Sigmoid colon (tissue), 7 donors: ENCODE results near the gene LDLRAD4. TPM values are rescaled to one million over a fixed set of nuclear protein-coding genes. Genes with fewer than 3 reads are reported as not detected.
"Not testable (repeated sequence)": the region's sequence is repeated elsewhere in the genome, so short reads cannot be mapped to it uniquely, and the experiment has no call there.

Experiments
- DNase-seq: peaks from one replicate; pipeline ENCODE4 v3.0.0-alpha.2; 2019
- H3K27ac ChIP-seq, 4 donors: fragments of 200-600 bp; sonication (generic); one replicate each; pipeline ENCODE4 v1.5.1; 2016 to 2019; ENCODE audit warnings: mild to moderate bottlenecking in 1 of 4
- H3K27me3 ChIP-seq, 3 donors: fragments of 200-600 bp; sonication (generic); one replicate each; pipeline ENCODE4 v1.5.1; 2019; ENCODE audit warnings: mild to moderate bottlenecking in 1 of 3
- H3K36me3 ChIP-seq, 4 donors: fragments of 200-600 bp; sonication (generic); one replicate each; pipeline ENCODE4 v1.5.1; 2016 to 2019
- H3K4me1 ChIP-seq, 4 donors: fragments of 200-600 bp; sonication (generic); one replicate each; pipeline ENCODE4 v1.5.1; 2017 to 2019
- H3K4me3 ChIP-seq, 4 donors: fragments of 200-600 bp; sonication (generic); one replicate each; pipeline ENCODE4 v1.5.1; 2017 to 2019; ENCODE audit warnings: mild to moderate bottlenecking in 2 of 4, moderate library complexity in 1 of 4
- H3K9me3 ChIP-seq, 4 donors: fragments of 200-600 bp in 3 of 4; sonication (generic) in 3 of 4; one replicate each; pipeline versions ENCODE4 v1.5.1 to v1.6.1; 2013 to 2019
- CTCF ChIP-seq, 4 experiments: fragments of 450-650 bp in 3 of 4; fragments of 200-600 bp in 1 of 4; IDR thresholded peaks; one replicate each; pipeline ENCODE4 v1.5.1; 2016 to 2019; ENCODE audit warnings: antibody characterized with exemption in 4 of 4, mild to moderate bottlenecking in 3 of 4, moderate library complexity in 2 of 4
- EP300 ChIP-seq, 4 donors: sonication (generic); formaldehyde crosslinking; IDR thresholded peaks; one replicate each; pipeline ENCODE4 v1.6.1; 2017; ENCODE audit warnings: antibody characterized with exemption in 4 of 4
- POLR2A ChIP-seq, 2 donors: fragments of 450-650 bp; IDR thresholded peaks; one replicate each; pipeline ENCODE4 v1.6.1; 2016; ENCODE audit warnings: antibody characterized with exemption in 2 of 2, mild to moderate bottlenecking in 2 of 2, moderate library complexity in 2 of 2
- POLR2AphosphoS5 ChIP-seq, 4 donors: sonication (generic); formaldehyde crosslinking; IDR thresholded peaks; one replicate each; pipeline ENCODE4 v1.6.1; 2017; ENCODE audit warnings: antibody characterized with exemption in 4 of 4
- WGBS, 2 donors: extraction: QIAGEN DNeasy Blood & Tissue Kit; methylation state at CpG; one replicate each; pipeline ENCODE4 v1.1.7; 2013; 5-methylcytosine and 5-hydroxymethylcytosine counted together
- intact Hi-C: fragments of 100-400 bp; cut with DNase I; formaldehyde crosslinking; loops from one replicate; pipeline ENCODE4 v1.15.1; 2023
- polyA plus RNA-seq, 3 donors: library from polyadenylated mRNA; stranded (reverse); fragments of 200-250 nt; gene quantifications; one replicate each; pipeline ENCODE4 v1.2.3, GENCODE V29; 2013
- total RNA-seq, 4 donors: library from RNA; depleted of rRNA; stranded (reverse); fragments of >200 nt; gene quantifications; one replicate each; pipeline ENCODE4 v1.1.0, GENCODE V29; 2016
- donor health status: healthy with polysubstance abuse.
- donor health status: Bipolar disorder and iron deficiency.
- donor health status: healthy.

Gene LDLRAD4
- total and polyA plus RNA-seq, 7 donors, result 1.2 to 28.2 (median 17.2) TPM

GRCh38 chr18:13337369-13337768 is 118.8 kb downstream of the LDLRAD4 start:
- peaks cover 0 to 7% (median 0%) of the 10 kb centered on the region in 4 donors for H3K4me1 ChIP-seq
- H3K27ac ChIP-seq, result no peak overlapping the region
- no peak for TF ChIP-seq POLR2A (IDR thresholded peaks at IDR 0.05)
- no peak for TF ChIP-seq CTCF (IDR thresholded peaks at IDR 0.05)
- no peak for TF ChIP-seq EP300 (IDR thresholded peaks at IDR 0.05)
- no peak for TF ChIP-seq POLR2AphosphoS5 (IDR thresholded peaks at IDR 0.05)
- H3K36me3 ChIP-seq, result no peaks in the 10 kb centered on the region
- 96 to 98% methylated on average over 6 of the region's 6 CpGs for WGBS, 2 donors
- no peak overlapping the region for H3K4me3 ChIP-seq
- intact Hi-C loops, result no loop called here
- DNase-seq, result no peak
- H3K9me3 ChIP-seq, result peaks cover 0 to 5% (median under 1%) of the 10 kb centered on the region in 4 donors
- H3K27me3 ChIP-seq, result no peaks in the 10 kb centered on the region

DNA sequence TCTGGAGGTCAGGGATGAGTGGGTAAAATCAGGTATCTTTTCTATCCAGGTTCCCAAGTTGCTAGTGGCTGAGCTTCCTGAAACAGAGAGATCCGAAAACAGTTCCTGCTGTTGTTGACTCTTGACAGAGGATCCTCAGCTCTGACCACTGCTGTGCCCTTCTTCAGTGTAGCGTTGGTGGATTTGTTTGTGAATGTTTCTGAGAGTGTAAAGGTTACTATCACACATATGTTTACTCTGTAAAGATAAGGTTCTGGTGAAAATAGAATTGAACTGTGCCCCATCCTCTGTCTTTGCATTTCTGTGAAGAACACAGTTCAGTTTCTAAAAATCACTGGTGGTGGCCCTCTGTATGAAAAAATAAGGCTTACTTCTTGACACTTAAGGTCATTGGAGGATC is 119.8 kb downstream of the LDLRAD4 start:
- WGBS, 2 donors, result 28 to 66% methylated on average over 2 of the region's 2 CpGs
- TF ChIP-seq POLR2A (IDR thresholded peaks at IDR 0.05) (no peak), EP300 (IDR thresholded peaks at IDR 0.05) (no peak), POLR2AphosphoS5 (IDR thresholded peaks at IDR 0.05) (no peak), CTCF (IDR thresholded peaks at IDR 0.05) (no peak)
- intact Hi-C loops, result no loop called here
- no peaks in the 10 kb centered on the region for H3K36me3 ChIP-seq
- H3K4me1 ChIP-seq, result peaks cover 0 to 7% (median 0%) of the 10 kb centered on the region in 4 donors
- H3K27me3 ChIP-seq, result no peaks in the 10 kb centered on the region
- DNase-seq, result no peak
- no peak overlapping the region for H3K27ac ChIP-seq
- no peak overlapping the region for H3K4me3 ChIP-seq
- peaks cover 0 to 4% (median 1%) of the 10 kb centered on the region in 4 donors for H3K9me3 ChIP-seq

DNA sequence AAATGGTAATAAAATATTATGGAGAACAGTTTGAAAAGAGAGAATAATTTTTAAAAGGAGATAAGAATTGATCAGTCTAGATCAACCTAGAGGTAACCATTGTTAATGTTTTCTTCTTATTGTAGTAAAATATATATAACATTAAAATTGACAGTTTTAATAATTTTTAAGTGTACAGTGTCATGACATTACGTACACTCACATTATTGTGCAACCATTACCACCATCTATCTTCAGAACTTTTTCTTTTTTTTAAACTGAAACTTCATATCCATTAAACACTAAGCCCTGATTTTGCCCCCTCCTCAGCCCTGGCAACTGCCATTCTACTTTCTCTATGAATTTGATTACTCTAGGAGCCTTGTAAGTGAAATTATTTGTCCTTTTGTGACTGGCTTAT is 121.1 kb downstream of the LDLRAD4 start:
- Histone ChIP-seq H3K27me3 (no peaks in the 10 kb centered on the region), H3K4me3 (no peak overlapping the region), H3K36me3 (no peaks in the 10 kb centered on the region), H3K27ac (no peak overlapping the region), H3K4me1 (peaks cover 0 to 7% (median 0%) of the 10 kb centered on the region in 4 donors), H3K9me3 (peaks cover 0 to 2% (median 0%) of the 10 kb centered on the region in 4 donors)
- DNase-seq, result no peak
- TF ChIP-seq POLR2A (IDR thresholded peaks at IDR 0.05) (no peak), EP300 (IDR thresholded peaks at IDR 0.05) (no peak), CTCF (IDR thresholded peaks at IDR 0.05) (no peak), POLR2AphosphoS5 (IDR thresholded peaks at IDR 0.05) (no peak)
- intact Hi-C loops, result no loop called here
- 90 to 97% methylated on average over 1 of the region's 1 CpG for WGBS, 2 donors

- H3K27me3 ChIP-seq, H3K27ac ChIP-seq, DNase-seq, H3K4me1 ChIP-seq, H3K36me3 ChIP-seq, H3K9me3 ChIP-seq, H3K4me3 ChIP-seq, intact Hi-C loops: not testable (repeated sequence)
Measured at GRCh38 chr18:13346449-13346848, 127.9 kb downstream of the LDLRAD4 start.

DNA sequence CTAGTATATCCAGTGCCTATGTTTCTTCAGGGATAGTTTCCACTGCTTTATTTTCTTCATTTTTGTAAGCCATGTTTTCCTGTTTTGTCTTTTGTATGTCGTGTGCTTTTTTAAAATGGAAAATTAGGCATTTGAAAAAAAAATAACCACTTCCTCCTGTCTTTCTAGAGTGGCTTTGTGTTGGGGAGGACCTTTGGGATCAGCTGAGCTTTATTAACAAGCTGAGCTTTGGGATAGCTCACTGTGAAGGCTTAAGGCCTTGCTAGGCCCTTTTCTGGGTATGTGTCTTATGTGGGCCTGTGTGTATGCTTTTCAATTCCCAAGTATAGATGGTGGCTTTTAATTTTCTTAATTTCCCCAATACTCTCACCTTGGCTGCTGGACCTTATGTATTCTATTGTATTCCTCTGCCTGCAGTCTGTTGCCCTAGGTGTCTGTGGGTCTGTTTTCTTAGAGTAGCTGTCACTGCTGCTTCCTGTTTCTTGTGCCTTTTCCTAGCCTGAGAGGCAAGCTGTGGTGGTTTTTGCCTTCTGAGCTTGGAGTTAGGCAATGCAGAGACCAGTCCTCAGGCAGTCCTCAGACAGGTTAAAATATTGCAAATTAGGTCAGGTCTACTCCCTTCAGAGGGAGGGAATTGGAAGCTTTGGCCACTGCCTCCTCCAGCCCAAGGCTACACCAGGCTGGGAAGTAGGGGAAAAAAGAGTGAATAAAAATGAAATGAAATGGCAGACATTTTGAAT is 134.7 kb downstream of the LDLRAD4 start:
- no peak for TF ChIP-seq EP300 (IDR thresholded peaks at IDR 0.05)
- no peak for TF ChIP-seq POLR2A (IDR thresholded peaks at IDR 0.05)
- no peak for TF ChIP-seq POLR2AphosphoS5 (IDR thresholded peaks at IDR 0.05)
- H3K27ac ChIP-seq, result no peak overlapping the region
- no peak for DNase-seq
- peaks cover 0 to 3% (median 0%) of the 10 kb centered on the region in 4 donors for H3K9me3 ChIP-seq
- 41 to 83% methylated on average over 1 of the region's 1 CpG for WGBS, 2 donors
- no peak overlapping the region for H3K4me3 ChIP-seq
- H3K27me3 ChIP-seq, result no peaks in the 10 kb centered on the region
- intact Hi-C loops, result no loop called here
- H3K36me3 ChIP-seq, result no peaks in the 10 kb centered on the region
- no peaks in the 10 kb centered on the region for H3K4me1 ChIP-seq

GRCh38 chr18:13354402-13354801 is 135.8 kb downstream of the LDLRAD4 start:
- whole genome bisulfite sequencing, 2 donors, result 96 to 100% methylated on average over 1 of the region's 1 CpG
- DNase-seq, result no peak
- no peaks in the 10 kb centered on the region for H3K27me3 ChIP-seq
- TF ChIP-seq POLR2AphosphoS5 (IDR thresholded peaks at IDR 0.05), result no peak
- TF ChIP-seq EP300 (IDR thresholded peaks at IDR 0.05), result no peak
- no peak for TF ChIP-seq CTCF (IDR thresholded peaks at IDR 0.05)
- no peak for TF ChIP-seq POLR2A (IDR thresholded peaks at IDR 0.05)
- intact Hi-C loops, result no loop called here
- H3K4me3 ChIP-seq, result no peak overlapping the region
- no peaks in the 10 kb centered on the region for H3K4me1 ChIP-seq
- H3K27ac ChIP-seq, result no peak overlapping the region
- H3K9me3 ChIP-seq, result no peaks in the 10 kb centered on the region
- H3K36me3 ChIP-seq, result no peaks in the 10 kb centered on the region
